NCI-H2196 treated with DMSO at 0.1 percent for 48 hours (cell line): ENCODE measurements around the gene GLOD5.
A peak's percentile ranks its signal among the peaks of the same experiment; 100 is the strongest.

Experiments
- DNase-seq: peaks from one replicate; lab custom pipeline; 2025; ENCODE audit not compliant: unreplicated experiment; lab: John Stamatoyannopoulos, UW

GLOD5 gene

DNA sequence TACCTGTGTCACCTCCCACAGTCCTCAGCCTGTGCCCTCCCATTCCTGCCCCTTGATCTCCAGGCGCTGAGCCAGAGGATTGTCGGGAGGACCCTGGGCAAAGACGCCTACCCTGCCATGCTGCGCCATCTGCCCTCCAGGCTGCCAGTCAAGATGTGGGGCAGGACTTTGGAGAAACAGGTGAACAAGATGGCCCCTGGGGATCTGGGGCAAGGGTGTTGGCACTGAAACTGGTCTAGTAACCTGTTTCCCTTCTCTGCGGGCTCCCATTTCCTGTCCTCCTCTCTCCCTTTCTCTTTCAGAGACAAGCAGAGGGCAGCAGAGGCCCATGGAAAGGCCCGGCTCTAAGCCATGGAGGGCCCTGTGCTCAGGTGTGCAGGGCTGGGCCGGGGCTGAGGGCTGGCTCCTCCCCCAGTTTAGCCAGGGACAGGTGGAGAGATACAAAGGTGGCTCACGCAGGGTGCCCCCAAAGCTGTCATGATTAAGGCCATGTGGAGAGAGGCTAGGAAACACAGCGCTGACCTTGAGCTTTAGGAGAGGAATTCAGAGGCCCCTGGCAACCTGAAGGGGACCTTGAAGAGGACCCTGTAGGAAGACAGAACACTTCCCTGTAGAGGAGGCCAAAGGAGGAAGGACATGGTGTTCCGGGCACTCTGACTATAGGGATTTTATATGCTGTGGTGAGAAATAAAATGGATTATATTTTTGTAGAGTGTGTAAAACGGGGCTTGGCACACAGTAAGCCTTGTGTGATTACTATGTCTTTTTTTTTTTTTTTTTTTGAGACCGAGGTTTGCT, at the start of gene GLOD5:
Gene GLOD5 (plus strand): TSS at position 74 of the 798 bp plus-strand sequence. CDS start 44 bp downstream, at position 118.
- peak; percentile 30 for DNase-seq

DNA sequence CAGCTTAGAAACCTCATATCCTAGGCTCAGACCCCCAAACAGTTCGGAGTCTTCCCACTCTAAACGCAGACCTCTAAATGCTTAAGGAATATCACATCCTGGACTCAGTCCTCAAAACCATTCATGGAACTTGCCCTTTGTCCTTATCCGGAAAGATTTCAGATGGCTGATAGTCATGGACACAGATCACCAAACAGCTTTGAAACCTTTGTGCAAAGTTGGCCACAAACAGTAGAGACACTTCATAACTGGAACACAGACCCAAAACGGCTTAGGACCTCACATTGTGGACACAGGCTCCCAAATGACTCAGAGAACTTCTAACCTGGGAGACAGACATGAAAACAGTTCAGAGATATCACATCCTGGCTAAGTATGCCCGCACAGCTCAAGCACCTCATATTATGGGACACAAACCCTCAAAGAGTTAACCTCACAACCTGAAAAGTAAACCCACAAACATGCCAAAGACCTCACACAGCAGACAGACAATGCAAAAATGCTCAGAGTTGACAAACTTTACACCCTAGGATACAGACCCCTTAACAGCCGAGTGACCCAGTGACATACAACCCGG, 49.5 kb upstream of the GLOD5 start:
- no peak for DNase-seq

DNA sequence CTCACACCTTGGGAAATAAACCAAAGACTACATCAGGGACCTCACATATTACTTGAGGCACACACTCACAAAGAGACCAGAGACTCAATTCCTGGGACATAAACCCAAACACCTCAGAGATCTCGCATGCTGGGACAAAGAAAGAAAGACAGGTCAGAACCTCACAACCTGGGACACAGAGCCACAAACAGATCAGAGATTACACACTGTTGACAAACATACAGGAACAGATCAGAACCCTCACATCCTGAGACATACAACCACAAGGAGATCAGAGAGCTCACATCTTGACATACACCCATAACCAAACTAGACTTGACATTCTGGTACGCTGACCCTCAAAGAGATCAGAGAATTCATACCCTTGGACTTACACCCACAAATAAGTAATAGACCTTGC, 47.7 kb upstream of the GLOD5 start:
- DNase-seq: no peak

DNA sequence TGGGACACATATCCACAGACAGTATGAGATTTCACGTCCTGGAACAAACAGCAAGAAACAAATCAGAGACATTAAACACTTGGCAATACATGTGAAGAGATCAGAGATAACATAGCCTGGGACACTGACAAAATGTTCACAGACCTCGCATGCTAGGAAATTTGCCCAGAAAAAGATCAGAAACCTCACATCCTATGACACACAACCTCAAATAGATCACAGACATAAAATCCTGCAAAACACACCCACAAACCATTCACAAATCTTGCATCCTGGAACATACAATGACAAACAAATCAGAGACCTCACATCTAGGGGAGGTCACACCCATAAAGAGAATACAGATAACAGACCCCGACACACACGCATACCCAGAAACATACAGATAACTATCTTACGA, 47.0 kb upstream of the GLOD5 start:
- no peak for DNase-seq

DNA sequence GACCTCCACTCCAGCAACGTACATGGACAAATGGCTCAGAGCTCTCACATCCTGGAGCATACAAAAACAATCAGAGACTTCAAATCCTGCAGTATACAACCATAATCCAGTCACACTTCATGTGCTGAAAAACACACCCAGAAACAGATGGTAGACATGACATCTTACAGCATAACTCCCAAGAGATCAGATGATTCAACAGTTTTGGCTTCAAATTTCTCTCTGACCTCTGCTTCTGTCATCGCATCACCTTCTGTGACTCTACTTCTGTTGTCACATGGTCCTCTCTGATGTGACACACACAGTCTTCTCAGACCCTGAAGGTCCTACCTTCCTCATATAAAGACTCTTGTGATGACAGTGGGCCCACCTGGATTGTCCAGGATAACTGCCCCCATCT, 46.5 kb upstream of the GLOD5 start:
- DNase-seq: no peak

DNA sequence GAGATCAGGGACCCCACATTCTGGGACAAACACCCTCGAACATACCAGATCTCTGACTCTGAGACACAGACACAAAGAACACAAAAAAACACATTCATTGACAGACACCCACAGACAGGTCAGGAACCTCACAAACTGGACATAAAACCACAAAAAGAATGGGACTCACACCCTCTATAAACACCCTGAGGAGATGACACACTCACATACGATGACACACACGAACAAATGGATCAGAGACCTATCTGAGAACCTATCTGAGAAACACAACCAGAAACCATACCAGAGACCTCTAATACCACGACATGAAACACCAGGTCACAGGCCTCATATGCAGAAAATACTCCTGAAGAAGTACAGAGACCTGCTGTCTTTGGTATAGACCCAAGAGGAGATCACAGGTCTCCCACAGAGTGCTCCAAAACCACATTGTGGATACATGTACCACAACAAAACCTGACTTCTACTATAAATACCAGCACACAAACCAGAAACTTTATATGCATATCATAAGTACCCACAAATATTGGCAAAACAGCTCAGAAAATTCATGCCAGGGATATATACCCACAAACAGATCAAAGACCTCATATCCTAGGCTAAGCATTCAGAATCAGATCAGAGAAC, 45.6 kb upstream of the GLOD5 start:
- no peak for DNase-seq

DNA sequence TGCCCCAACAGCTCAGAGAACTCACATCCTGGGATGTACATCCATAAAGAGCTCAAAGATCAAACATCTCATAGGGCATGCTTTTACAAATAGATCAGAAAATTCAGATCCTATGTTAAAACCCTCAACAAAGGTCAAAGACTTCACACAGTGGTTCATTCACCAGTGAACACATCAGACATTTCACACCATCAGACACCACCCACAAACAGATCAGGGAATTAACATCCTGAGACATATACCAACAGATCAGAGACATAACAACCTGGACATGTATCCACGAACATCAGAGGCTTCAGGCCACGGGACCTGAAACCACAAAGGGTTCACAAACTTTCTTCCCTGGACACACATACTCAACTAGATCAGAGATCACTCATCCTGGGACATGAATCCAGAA, 41.6 kb upstream of the GLOD5 start:
- no peak for DNase-seq

DNA sequence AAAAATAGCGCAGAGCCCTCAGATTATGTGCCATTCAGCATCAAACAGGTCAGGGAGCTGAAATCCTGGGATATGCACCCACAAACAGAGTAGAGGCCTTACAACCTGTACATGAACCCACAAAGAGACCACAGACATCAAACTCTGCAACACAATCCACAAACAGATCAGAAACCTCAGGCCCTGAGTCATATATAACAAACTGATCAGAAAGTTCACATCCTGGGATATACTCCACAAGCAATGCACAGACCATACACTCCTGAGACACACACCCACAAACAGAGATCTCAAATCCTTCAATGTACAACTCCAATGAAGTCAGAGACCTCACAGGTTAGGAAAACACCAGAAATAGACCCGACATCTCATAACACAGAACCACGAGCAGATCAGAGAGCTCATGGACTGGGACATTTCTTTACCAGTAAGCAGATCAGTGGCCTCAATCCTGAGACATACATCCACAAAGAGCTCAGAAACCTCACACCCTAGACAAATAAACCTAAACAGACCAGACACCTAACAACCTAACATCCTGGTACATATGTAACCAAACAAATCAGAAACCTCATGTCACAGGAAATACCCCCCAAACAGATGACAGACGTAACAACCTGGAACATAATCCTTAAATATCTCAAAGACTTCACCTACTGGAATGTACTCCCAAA, 40.8 kb upstream of the GLOD5 start:
- DNase-seq: no peak

DNA sequence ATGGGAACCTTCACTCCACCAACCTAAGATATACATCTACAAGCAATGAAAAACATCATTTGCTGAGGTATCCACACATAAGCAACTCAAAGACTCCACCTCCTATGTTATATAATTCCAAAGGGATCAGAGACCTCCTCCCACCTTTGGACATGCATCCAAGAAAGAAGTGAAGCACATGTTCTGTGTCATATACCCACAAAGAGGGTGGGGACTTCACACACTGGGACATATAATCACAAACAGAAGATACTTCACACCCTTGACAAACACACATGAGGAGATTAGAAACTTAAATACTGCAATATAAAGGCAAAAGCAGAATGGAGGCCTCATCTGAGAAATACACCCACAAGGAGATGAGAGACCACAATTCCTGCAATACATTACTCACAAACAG, 39.6 kb upstream of the GLOD5 start:
- DNase-seq: no peak

DNA sequence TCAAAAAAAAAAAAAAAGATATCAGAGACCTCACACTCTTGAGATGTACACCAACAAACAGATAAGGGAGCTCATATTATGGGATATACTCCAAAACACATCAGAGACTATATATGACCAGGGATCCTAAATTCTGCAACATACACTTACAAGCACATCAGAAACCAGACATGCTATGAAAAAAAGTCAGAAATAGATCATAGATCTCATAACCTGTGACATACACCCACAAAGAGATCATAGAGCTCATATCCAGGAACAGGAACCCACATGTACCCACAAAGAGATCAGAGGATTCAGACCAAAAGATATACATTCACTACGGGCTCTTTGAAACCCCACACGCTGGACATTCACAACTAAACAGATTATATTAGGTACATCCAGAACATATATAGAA, 35.0 kb upstream of the GLOD5 start:
- DNase-seq: no peak

DNA sequence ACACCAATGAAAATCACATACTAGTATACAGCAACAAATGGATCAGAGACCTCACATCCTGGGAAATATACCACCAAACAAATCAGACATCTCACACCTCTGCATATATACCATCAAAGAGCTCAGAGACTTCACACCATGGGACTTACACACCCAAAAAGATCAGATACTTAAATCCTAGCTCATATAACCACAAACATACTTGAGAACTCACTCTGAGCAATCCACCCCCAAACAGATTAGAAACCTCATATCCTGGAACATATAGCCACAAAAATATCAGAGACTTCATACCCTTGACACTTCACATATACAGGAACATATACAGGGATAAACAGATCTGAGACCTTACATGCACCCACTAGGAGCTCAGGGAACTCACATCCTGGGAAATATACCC, 32.9 kb upstream of the GLOD5 start:
- DNase-seq: no peak

DNA sequence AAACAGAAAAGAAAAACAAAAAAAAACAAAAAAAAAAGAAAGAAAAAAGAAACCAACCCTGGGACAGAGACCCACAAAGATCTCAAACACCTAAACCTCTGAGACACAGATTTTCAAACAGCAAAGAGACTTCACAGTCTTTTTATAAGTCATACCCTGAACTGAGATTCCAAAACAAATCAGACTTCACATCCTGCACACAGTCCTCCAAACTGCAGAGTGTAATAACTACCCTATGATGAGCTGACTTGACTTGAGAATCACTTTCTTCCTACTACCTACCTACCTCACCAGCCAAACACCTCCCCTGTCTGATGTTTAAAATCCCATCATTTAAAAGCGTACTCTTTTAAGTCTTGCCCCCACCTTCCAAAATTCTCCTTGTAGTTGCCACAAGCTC, 25.2 kb upstream of the GLOD5 start:
- DNase-seq: no peak

DNA sequence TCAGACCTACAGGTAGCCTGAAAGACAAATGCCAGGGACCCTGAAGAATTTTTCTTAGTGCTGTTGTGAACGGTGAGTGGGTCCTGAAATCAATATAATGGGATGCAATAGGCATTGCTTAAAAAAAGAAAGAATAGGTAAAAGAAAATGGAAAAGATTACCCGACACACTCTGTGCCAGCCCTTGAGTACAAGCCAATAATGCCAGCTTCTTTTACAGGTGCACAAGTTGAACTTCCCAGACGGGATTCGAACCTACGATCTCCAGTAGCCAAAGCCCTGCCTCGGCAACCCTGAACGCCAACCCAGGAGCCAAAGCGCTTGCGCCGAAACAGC, 24.7 kb upstream of the GLOD5 start:
- DNase-seq: no peak

DNA sequence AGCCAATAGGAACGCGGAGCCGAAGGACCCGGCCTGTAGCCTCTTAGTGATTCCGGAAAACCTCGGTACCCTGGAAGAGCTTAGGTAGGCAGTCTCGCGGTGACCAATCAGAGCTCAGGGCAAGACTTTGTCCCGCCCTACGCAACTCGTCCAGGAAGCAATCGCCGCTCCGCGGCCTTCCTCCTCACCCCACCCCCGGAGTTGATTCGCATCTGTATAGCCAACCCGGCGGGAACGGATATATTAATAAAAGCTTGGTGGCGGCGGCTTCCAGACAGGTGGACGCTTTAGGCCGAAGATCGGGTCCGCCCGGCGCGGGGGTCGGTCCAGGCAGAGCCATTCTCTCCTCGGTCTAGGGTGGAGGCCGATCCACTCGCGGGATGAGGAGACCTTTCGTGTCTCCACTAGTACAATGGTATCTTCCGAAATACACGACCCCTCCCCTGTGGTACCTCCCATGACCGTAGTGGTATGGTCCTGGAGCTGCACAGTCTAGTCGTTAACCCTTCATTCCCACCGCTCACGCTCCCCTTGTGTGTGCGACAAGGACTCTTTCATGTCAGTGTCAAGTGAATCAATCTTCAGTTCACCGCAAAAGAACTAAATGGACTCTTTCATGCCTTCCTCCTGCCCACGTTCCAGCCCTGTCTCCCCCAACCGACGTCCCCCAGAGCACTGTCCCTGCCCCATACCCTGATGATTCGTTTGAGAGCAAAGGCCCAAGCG, 24.2 kb upstream of the GLOD5 start:
- DNase-seq: peak; percentile 89

DNA sequence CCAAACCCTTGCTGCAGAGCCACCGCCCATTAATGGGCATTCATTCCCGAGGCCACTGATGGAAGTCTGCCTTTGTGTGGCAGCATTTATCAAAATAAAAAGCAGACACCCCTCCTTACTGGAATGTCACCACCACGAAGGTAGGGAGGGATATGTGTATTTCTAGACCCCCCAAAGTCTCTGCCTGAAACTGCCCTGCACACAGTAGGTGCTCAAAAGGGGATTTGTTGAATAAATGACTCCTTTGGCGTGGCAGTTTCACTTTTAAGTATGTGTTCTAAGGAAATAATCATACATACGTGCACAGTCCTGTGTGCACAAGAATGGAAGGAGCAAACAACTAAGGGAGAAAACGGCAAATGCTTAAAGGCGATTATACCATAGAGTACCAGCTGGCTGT, 23.6 kb upstream of the GLOD5 start:
- DNase-seq: no peak

DNA sequence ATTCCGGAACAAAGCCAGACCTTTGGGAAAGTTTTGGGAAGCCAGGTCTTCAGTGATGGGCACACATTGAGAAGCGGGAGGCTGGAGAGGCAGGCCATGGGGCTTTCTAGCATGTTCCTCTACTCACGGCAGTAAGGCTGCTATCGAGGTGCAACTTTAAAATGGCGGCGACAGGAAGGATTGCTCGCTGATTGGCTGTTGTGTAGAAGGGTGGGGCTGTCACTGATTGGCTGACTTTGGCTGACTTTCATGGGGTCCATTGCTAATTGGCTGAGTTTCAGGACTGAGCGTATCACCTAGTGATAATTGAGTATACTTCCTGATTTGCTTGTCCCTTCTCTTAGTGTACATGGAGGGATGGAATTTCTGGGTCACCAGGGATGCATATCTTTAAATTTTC, 19.7 kb upstream of the GLOD5 start:
- no peak for DNase-seq

DNA sequence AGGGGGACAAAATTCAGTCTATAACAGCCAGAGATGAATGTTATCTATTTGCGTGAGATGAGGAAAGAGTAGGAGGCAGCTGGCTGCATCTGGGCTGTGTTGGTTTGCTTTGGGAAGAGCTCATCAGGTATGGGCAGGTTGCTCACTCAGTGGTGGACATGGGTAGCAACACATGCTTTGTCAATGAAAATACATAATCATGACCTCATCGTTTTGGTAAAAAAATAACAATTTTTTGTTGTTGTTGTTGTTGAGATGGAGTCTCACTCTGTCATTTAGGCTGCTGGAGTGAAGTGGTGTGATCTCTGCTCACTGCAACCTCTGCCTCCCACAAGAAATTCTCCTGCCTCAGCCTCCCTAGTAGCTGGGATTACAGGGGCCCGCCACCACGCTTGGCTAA, 16.3 kb upstream of the GLOD5 start:
- no peak for DNase-seq

DNA sequence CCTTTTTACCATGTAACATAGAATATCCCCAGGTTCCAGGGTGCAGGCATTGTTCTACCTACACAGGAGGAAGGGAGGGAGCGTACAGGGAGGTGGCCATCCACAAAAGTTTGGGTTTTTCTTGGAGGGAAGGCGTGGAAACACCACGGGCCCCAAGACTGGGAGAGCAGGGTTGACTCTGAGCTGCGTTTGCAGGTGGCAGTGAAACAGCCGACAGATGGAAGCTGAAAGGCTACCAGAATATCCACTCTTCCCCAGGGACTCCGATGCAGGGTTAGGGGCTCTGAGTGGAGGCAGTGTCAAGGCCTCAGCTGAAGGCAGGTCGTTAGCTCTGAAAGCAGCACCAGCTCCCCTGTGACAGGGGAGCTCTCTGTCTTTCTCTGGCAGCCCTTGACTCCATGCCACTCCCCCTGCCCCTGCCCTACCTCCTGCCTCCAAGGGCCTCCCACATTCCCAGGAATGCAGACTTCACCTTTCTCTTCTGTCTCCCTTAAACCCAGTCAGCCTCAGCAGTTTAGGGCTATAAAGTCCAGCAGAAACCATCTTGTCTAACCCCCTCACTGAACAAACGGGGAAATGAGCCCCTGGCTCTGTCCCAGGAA, 14.0 kb upstream of the GLOD5 start:
- DNase-seq: no peak

DNA sequence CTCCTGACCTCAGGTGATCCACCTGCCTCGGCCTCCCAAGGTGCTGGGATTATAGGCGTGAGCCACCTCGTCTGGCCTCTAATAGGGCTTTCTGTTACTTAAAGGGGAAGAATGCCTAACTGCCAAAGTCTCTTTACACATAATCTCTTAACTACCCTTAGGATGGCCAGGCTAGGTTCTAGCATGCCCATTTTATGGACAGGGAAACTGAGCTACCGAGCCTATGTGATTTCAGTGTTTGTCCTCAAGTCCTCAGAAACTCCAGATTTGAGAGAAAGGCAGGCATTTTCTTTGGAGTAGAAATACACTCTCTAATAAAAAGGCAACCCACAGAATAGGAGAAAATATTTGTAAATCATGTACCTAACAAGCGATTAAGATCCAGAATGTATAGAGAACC, 12.4 kb upstream of the GLOD5 start:
- no peak for DNase-seq

DNA sequence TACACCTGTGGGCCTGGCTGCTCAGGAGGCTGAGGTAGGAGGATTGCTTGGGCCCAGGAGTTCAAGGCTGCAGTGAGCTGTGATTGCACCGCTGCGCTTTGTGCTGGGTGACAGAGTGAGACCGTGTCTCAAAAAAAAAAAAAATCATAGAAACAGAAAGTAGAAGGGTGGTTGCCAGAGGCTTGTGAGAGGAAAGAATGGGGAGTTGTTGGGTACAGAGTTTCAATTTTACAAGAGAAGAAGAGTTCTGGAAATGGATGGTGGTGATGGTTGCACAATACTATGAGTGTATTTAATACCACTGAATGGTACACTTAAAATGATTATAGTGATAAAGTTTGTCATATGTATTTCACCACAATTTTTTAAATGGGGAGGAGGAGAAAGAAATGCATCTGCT, 10.2 kb upstream of the GLOD5 start:
- DNase-seq: no peak

DNA sequence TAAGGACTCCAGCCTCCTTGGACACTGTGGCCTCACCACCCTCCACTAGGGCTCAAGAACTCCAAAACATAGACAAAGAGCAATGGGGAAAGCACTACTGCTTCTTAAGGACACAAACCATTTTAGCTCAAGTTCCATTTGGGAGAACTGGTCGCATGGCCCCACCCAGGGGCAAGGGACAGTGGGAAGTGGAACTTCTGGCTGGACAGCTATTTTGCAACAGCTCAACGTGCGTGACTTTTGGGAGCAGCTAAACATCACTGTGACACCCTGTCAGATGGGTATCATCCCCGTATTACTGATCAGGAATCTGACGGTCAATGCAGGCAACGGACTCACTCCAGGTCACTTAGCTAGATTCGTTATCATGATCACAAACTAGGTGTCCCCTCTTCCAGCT, 9.0 kb upstream of the GLOD5 start:
- DNase-seq: no peak
